ENCODE measurements around the gene PHRF1. TPM values are rescaled to one million over a fixed set of nuclear protein-coding genes. Genes with fewer than 3 reads are reported as not detected.

PHRF1 gene
- total and polyA plus RNA-seq, 9 of the 15 experiments (the other 6 are each of a cell fraction or from before 2014, with no cell fraction given), result 0.07 to 37.2 (median 7.7) TPM

DNA sequence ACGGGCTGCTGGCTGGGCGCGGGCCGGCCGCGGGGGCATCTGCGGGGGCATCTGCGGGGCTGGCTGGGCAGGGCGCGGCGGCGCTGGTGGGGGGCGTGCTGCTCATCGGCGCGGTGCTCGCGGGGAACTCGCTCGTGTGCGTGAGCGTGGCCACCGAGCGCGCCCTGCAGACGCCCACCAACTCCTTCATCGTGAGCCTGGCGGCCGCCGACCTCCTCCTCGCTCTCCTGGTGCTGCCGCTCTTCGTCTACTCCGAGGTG is 61.0 kb downstream of the PHRF1 start (continued):
- TF ChIP-seq KDM5B (IDR thresholded peaks at IDR 0.05; ENCODE audit: insufficient replicate concordance, low read depth, low read length) (no peak), ZSCAN29 (IDR thresholded peaks at IDR 0.05) (no peak), ZC3H4 (CRISPR knock-in tag; IDR thresholded peaks at IDR 0.05; ENCODE audit: borderline replicate concordance) (no peak)
- TF ChIP-seq, protein P1, sequence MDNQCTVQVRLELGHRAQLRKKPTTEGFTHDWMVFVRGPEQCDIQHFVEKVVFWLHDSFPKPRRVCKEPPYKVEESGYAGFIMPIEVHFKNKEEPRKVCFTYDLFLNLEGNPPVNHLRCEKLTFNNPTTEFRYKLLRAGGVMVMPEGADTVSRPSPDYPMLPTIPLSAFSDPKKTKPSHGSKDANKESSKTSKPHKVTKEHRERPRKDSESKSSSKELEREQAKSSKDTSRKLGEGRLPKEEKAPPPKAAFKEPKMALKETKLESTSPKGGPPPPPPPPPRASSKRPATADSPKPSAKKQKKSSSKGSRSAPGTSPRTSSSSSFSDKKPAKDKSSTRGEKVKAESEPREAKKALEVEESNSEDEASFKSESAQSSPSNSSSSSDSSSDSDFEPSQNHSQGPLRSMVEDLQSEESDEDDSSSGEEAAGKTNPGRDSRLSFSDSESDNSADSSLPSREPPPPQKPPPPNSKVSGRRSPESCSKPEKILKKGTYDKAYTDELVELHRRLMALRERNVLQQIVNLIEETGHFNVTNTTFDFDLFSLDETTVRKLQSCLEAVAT (IDR thresholded peaks at IDR 0.05), result no peak

DNA sequence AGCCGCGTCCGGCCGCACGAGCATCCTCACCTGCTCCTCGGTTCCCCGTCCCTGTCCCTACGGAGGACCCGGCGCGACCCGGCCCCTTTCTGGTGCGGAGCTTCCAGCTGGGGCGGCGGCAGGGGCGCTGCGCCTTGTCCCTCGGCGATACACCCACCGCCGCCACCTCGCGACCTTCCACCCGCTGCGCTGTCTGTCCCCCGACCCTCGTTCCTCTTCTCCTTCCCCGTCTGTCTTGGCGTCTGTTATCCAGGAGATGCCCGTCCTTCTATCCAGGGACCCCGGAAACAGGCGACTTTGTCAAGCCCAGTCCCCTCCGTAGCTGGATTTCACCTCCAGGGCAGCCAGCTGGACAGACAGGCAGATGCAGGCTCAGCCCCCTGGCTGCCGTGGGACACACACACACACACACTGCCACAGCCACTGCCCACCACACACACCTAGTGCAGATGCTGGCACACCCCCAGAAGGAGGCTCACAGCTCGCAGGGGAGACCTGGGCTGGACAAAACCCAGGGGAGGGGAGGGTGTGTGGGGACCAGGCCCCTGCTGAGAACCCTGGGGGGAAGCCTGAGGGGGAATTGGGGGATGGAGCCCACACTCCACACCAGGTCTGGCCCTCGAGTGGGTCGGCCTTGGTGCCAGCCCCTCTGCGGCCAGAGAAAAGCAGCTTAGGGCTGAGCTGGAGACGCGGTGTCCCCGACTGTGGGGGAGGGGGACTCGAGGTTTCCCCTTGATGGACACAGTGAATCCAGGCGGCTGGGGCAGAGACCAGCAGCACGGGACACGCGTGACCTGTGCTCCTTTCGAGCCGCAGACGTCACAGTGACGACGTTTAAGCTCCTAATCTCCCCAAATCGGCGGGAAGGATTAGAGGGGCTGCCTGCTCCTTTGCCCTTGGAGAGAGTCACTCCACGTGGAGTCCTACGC is 61.6 kb downstream of the PHRF1 start:
- BruUV-seq (replicated peaks), result no TSS peak
- Histone ChIP-seq H3K4me1 (replicated peaks in 1 of 2; ENCODE audit: control insufficient read depth in 2 of 2, insufficient read depth in 2 of 2, low read length in 2 of 2) (peaks cover 0 to 22% of the 10 kb centered on the region in 2 experiments; a peak in 2 of 5 replicates), H3K4me3 (no peak overlapping the region), H2AFZ (ENCODE audit: low read depth, low read length) (no peak overlapping the region), H3K9ac (ENCODE audit: insufficient read depth in 1 of 2, low read depth in 2 of 2, low read length in 2 of 2) (no peak overlapping the region; a peak in 1 of 4 replicates), H3K9me1 (ENCODE audit: control insufficient read depth, insufficient read depth, low read length) (no peaks in the 10 kb centered on the region), H3K27me3 (ENCODE audit: control insufficient read depth in 2 of 2, insufficient read depth in 2 of 2, low read length in 2 of 2) (no peaks in the 10 kb centered on the region), H4K20me1 (replicated peaks; ENCODE audit: control insufficient read depth, insufficient read depth, low read length) (no peaks in the 10 kb centered on the region), H3K79me2 (ENCODE audit: control insufficient read depth, insufficient read depth, low read length) (peaks cover 2% of the 10 kb centered on the region; the same call in 1 of the 3 replicates), H3K27ac (ENCODE audit: extremely low read depth, low read depth, low read length) (no peak overlapping the region), H3K4me2 (ENCODE audit: insufficient read depth, low read length) (no peak overlapping the region), H3K9me3 (replicated peaks; ENCODE audit: control insufficient read depth, insufficient read depth, low read depth, low read length) (peaks cover 2% of the 10 kb centered on the region; the same call in 1 of the 2 replicates), H3K36me3 (ENCODE audit: control insufficient read depth, insufficient read depth, low read length) (peaks cover 42% of the 10 kb centered on the region; the same call in 2 of the 3 replicates)
- 96% methylated on average over 36 of the region's 55 CpGs for WGBS (ENCODE audit: insufficient coverage, low coverage, missing lambda C conversion rate)
- FAIRE-seq, result no peak
- ChIA-PET POLR2A (no interaction called here), CTCF (ENCODE audit: low intra/inter-chr PET ratio) (no interaction called here)
- in situ Hi-C loops (cut with MboI) (no loop called here), intact Hi-C loops (cut with micrococcal nuclease) (no loop called here)
- no peak for DNase-seq (ENCODE audit: extremely low read depth in 1 of 4, low spot score in 3 of 4)
- peak; percentile 18 for TF ChIP-seq PCBP1 (IDR thresholded peaks at IDR 0.05; ENCODE audit: low read depth, low read length, poor library complexity, severe bottlenecking)
- TF ChIP-seq ZNF586 (CRISPR knock-in tag; conservative IDR thresholded peaks at IDR 0.05), result no peak
- TF ChIP-seq, protein P2, sequence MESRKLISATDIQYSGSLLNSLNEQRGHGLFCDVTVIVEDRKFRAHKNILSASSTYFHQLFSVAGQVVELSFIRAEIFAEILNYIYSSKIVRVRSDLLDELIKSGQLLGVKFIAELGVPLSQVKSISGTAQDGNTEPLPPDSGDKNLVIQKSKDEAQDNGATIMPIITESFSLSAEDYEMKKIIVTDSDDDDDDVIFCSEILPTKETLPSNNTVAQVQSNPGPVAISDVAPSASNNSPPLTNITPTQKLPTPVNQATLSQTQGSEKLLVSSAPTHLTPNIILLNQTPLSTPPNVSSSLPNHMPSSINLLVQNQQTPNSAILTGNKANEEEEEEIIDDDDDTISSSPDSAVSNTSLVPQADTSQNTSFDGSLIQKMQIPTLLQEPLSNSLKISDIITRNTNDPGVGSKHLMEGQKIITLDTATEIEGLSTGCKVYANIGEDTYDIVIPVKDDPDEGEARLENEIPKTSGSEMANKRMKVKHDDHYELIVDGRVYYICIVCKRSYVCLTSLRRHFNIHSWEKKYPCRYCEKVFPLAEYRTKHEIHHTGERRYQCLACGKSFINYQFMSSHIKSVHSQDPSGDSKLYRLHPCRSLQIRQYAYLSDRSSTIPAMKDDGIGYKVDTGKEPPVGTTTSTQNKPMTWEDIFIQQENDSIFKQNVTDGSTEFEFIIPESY (CRISPR knock-in tag; IDR thresholded peaks at IDR 0.05), result peak; percentile 61
- no peak for TF ChIP-seq CHD4 (IDR thresholded peaks at IDR 0.05; ENCODE audit: insufficient read depth, insufficient replicate concordance, low read depth, low read length, poor library complexity, severe bottlenecking)
- ATAC-seq, result no peak

Data from K562 (cell line).